HG02610 (cell line): ENCODE data around the gene MMP24OS.
"Not testable (repeated sequence)": the region's sequence is repeated elsewhere in the genome, so short reads cannot be mapped to it uniquely, and the experiment has no call there.

ENCODE experiments used
- ATAC-seq: cut with Tn5 transposase; IDR thresholded peaks from one replicate; pipeline ENCODE4 v1.9.1; 2021; ENCODE audit warnings: mild to moderate bottlenecking, moderate library complexity; ENCODE audit not compliant: unreplicated experiment

The MMP24OS gene

DNA sequence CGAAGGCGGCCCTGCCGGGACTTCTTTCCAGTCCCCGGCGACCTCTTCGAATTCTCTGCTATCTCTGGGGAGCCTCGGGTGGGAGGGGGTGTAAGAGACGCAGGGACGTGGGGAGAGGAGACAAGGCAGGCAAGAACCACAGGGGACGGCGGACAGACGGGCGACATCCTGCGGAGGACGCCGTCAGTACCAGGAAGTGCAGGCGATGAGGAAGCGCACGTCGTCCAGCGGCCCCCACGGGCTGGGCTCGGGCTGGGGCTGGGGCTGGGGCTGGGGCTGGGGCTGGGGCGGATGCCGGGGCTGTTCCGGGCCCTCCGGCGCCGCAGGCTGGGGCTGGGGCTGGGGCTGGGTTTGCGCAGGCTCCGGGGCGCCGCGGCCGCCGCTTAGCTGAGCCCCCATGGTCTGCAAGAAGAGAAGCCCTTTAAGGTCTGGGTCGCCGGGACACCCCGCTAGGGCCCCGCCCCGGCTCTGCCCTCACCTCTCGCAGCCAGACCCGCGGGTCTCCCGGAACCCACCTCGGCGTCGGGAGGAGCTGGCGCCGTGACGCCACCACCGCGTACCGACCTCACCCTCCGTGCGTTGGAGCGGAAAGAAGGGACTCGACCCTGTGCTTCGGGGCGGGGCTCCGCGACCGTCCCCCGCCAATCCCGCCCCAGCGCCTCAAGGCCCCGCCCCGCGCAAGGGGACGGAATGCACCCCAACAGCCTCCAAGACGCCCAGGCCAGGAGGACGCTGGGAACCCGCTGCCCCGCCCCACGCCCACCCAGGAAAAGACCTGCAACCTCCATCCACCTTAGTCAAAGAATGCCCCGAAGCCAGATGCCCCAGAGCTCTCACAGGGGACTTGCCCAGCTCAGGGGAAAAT lies at the start of gene MMP24OS:
Gene MMP24OS, minus strand, starts transcription at position 592 of the 865 bp plus-strand sequence. Its CDS starts 193 bp downstream, at position 399.
- ATAC-seq = peak; percentile 81

DNA sequence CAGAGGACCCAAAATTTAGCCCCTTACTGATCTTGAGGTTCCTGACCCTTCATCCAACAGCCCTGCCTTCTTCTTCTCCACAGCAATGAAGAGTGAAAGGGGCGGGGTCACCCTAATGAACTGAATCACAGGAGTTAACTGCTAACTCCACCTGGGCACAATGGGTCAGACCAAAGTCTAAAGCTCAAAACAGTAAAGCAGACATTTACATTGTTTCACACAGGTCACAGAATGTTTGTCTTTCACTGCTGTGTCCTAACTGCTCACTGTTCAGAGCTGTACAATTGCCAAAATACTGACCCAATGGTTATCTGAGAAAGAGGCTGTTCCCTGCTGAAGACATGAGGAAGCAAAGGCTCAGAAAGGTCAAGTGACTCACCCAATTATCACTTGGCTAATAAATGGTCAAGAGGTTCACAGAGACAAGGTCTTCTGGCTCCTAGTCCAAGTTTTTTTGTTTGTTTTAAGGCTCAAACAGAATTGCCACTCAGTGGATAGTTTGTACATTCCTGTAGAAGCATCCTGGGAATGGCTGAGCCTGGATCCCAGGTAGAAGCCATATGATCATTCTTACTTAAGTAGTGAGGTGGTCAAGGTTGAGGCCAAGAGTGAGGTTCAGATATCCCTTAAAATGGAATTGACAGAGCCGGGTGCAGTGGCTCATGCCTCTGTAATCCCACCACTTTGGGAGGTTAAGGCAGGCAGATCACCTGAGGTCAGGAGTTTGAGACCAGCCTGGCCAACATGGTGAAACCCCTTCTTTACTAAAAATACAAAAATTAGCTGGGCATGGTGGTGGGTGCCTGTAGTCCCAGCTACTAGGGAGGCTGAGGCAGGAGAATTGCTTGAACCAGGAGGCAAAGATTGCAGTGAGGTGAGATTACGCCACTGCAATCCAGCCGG lies 49.4 kb upstream of the MMP24OS start:
- ATAC-seq = no peak

DNA sequence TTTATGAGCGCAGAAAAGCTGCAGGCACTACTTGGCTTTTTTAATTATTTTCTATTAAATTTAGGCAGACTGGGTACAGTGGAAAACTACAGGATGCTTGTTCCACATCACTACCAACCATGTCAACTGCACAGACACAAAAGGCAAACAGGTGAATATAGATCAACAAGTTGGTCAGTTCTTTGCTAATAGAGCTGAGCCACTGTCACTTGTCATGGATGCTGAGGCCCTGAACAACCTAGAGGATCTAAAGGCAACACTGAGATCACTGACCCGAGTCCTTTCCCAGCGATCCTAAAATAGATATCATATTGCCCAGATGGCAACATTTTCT lies 48.8 kb upstream of the MMP24OS start:
- ATAC-seq = no peak

DNA sequence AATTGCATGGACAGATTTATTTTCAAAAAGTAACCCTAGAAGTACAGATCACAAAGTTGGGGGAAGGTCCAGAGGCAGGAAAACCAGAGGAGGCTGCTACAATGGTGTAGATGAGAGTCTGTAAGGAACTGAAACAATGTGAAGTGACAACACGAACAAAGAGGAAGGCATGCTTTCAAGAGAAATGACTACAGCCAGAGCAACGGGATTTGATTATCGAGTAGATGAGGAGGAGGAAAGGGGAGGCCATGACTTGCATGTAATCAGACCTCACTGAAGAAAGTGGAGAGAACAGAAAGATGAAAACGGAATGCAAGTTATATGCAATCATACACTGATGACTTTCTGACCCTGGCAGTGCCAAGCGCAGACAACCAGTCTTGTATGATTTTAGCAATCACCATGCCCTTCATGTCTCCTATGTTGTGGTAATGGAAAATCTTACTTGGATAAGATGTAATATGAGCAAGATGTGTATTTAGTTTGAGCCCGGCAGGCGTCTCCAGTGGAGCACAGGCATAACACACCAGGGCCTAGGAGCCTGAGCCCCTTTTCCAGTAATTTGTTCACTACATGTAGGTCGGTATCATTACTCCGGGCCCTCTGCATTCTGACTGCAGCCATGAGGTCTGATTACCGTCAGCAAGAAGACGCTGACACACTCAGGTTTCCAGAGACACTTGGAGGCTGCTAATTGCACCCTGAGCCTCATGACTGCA lies 48.3 kb upstream of the MMP24OS start:
- no peak for ATAC-seq

DNA sequence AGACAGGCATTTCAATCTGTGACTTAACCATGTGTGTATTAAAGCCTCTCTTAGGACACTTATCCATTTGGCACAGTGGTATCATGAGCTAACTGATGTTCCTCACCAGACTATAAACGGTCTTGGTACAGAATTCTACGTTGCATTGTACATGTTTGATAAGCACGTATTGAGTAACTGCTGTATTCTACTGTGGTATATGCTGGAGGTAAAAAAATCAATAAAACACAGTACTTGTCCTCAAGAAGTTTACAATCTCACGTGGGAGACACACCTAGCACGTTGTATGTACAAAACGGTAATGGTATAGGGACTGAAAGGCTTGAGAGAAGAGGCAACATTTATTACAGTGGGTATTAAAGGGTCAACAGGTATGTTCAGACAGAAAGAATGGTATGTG lies 47.5 kb upstream of the MMP24OS start:
- no peak for ATAC-seq

DNA sequence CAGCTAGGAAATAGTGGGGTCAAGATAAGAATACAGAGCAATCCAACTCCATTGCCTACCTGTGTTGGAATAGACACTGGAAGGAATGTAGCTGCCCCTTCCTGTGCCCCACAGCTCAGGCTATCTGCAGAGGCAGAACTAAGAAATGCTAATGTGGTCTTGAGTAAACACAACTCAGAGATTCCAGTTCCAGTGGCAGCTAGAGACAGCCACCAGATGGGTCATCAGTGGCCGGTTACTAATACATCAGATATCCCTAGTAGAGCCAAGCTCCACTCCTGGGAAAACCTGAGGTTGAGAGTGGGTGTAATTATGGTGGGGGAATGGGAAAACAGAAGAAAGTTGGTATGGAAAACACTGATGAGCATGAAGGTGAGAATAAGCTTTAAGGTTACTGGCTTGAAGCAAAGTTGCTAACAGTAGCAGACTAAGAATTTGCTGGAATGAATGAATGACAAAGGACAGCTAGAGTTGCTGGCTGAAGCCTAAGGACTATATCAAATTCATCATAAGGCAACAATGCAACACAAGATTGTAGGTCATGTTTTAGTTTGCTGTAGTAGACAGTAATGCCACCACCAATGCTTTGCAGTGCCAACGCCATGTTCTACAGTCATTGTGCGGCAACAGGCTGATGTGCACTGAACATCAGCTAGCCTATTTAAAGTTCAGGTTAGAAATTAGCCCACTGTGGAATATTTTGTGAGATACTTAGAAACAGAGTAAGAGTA lies 42.6 kb upstream of the MMP24OS start:
- no peak for ATAC-seq

DNA sequence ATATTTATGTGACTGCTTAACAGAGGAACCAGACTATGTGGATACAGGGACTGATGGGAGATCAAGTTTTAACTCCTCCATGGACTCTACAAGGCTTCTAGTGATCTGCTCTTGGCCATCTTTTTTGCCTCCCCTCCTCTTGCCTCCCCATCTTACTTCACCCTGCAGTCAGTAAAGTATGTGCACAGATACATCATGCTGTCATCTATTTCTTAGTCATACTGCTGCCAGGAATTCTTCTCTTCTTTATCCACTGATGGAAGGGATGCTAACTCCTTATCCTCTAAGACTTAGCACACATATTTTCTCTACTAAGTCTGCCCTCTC lies 41.9 kb upstream of the MMP24OS start:
- ATAC-seq = no peak

DNA sequence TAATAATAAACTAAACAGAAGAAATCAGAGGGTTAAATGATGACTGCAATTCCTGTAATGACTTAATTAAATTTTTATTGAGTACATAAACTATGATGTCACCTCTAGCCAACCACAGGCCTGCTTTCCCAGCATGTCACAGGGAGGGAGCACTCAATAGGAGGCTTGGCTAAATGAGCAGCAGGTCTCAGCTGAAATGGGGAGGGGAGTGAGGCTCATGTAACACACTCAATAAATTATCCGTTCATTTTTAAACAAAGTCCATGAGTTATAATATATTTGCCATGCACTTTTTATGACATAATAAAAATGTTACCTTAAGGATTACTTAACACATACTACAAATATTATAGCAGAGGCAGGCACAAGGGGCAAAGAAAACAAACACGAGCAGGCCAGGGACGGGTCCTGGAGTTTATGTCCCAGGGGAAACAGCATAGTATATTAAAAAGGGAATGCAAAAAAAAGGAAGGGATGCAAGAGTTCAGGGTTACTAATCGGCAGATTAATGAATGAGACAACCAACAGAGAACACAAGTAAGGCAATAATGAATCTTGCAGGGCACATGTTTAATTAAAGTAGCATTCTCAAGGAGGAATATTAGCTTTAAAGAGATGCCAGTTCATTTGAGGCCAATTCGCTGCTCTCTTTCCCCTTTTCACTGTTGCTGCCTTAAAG lies 41.4 kb upstream of the MMP24OS start:
- no peak for ATAC-seq

DNA sequence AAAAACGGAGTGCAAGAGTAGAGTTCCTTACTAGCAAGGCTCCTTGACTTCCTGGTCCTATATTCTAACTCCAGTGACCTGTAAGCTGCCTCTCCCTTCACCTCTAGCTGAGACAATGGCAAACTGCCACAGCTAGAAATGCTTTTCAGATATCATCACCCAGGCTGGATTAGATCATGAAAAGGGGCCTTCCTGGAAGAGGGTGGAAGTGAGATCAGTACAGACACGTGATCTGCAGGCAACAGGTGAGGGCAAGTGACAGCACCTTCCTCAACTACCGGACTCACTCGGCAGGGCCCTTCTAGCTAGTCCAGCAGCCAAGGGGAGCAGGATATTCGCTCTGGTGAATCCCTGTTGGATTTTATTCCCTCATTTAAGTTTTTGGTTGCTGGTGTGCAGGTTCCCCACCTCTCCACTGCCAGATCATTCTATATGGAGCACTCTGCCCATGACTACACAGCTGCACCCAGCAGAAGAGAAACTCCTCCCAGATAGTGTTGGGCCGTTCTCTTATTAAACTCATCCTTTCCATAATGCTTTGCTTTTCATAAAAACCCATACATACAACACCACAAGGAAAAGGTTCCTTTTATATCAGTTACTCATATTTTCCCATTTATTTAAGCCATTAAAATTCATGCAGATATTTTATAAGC lies 40.7 kb upstream of the MMP24OS start:
- no peak for ATAC-seq

DNA sequence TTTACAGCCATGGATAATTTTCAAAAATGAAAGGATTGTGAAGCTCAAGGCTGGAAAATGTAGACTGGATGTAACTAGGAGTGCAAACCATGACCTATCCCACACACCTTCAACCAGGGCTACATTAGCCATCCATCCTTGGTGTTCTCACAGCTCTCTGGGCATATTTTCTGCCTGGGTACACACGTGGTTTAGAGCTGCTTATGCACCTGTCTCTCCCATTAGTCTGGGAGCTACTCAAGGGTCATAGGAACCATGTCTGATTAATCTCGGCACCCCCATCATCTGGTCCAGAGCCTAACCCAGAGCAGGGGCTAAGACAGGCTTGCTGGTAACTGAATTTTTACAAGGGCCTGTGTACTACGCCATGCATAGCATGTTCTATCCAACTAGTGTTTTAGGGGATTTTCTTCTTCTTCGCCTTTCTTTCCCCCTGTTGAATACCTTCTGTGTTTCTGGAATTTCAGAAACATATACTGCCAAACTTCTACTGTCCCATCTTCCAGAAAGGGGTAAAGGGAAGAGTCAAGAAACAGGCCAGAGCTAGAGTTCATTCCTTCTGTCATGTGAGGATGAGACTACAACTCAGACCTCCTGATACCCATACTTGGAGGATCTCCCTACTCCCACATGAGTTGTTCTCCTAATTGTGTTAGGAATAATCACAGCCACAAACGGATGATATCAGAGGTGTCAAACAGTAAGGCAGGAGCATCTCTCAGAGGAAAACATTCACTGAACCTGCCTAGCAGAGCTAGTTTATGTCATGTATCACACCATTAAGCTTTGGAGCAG lies 39.7 kb upstream of the MMP24OS start:
- ATAC-seq = no peak

DNA sequence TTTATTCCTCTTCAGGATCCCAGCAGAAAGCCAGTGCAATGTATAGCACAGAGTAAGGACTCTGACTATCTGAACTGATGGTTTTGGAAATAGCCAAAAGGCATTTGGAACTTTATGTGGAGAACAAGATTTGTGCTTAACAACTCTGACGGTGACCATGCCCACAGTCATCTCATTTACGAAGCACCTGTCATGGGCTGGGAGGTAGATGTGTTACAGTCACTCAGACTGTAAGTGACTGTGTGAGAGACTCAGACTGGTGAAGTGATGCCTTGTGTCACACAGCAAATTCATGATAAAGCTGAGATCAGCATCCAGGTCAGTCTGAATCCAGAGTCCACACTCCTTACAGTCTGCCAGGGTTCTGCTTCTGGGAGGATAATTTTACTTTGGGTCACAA lies 38.2 kb upstream of the MMP24OS start:
- ATAC-seq = no peak

DNA sequence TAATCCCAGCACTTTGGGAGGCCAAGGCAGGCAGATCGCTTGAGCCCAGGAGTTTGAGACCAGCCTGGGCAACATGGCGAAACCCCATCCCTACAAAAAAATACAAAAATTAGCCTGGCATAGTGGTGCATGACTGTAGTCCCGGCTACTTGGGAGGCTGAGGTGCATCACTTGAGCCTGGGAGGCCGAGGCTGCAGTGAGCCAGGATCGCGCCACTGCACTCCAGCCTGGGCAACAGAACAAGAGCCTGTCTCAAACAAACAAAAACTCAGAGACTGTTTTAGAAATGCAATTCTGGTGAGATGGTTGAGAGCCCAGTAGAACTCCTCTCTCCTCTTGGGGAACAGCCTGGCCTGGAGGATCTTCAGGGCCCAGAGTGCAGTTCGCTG lies 37.7 kb upstream of the MMP24OS start:
- ATAC-seq = not testable (repeated sequence)

DNA sequence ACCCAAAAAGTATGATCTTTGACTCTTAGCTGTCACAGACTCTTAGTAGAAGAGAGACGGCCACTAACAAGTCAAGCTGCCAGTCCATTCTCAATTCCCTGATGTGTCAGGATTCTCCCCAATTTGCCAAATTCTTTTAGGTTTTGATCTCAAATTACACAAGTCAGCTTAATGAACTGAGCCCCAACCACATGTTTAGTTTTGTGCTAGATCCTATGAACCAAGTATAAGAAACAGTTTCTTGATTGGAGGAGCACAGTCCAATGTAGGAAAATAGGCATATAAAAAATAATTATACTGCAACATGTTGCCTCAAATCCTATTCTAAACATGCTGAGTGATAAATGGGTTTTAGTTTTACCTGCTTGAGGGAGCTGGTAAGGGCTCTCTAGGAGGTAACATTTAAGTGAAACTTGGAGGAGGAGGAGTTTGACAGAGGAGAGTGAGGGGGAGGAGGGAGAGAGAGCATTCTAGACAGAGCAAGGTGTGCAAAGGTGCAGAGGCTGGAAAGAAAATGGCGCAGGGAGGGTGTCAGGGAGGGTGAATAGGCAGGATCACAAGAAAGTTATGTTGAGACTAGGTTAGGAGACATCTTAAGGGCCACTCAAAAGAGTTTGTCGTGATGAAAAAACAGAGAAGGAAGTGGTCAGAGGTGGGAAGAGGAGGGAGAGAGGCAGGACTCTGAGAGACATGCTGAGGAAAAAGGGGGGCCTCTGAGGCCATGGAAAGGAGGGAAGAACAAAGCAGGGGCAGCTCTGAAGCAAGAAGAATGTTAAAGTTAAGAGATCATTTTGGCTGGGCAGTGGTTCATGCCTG lies 37.1 kb upstream of the MMP24OS start:
- ATAC-seq = no peak

DNA sequence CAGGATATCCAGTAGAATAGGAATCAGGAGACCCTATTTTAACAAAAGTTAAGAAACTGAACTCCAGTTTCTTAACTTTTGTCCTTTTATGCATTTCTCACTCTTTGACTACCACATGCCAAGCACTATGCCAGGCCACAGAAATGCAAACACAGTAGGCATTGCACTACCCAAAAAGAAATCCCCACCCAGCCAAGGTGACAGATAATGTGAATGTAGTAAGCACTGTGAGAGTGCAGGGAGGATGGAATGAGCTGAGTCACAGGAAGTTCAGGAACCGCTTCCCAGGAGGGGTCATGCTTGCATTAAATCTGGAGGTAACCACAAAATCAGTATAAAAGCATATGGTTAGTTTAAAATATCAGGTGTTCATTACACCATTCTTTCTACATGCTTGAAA lies 34.4 kb upstream of the MMP24OS start:
- no peak for ATAC-seq

DNA sequence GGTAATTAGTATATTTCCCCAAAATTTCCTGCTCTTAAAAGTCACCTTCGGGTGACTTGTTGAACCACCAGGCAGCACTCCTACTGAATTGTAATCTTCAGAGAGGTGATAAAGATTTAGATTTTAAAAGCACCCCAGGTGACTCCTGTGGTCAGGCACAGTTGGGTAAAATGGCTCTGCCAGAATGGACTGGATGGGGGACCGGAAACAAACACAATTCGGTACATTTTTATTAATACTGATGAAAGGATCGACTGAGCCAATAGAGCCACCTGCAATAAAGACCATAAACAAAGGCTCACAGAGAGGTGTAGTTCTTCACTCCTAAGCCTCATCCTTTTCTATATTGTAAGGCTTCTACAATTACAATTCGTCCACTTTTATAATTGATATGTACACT lies 33.9 kb upstream of the MMP24OS start:
- ATAC-seq = no peak

DNA sequence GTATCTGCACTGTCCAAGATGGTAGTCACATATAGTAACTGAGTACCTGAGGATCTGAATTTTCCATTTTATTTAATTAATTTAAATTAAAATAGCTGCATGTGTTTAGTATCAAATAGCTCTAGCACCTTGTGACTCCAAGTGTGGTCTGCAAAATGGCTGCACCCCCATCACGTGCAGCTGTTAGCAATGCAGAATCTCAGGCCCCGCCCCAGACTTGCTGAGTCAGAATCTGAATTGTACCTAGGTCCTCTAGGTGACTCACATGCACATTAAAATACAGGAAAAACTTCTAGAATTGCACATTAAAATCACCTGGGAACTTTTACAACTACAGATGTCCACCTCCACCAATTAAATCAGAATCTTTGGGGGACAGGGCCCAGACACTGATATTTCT lies 33.5 kb upstream of the MMP24OS start:
- no peak for ATAC-seq

DNA sequence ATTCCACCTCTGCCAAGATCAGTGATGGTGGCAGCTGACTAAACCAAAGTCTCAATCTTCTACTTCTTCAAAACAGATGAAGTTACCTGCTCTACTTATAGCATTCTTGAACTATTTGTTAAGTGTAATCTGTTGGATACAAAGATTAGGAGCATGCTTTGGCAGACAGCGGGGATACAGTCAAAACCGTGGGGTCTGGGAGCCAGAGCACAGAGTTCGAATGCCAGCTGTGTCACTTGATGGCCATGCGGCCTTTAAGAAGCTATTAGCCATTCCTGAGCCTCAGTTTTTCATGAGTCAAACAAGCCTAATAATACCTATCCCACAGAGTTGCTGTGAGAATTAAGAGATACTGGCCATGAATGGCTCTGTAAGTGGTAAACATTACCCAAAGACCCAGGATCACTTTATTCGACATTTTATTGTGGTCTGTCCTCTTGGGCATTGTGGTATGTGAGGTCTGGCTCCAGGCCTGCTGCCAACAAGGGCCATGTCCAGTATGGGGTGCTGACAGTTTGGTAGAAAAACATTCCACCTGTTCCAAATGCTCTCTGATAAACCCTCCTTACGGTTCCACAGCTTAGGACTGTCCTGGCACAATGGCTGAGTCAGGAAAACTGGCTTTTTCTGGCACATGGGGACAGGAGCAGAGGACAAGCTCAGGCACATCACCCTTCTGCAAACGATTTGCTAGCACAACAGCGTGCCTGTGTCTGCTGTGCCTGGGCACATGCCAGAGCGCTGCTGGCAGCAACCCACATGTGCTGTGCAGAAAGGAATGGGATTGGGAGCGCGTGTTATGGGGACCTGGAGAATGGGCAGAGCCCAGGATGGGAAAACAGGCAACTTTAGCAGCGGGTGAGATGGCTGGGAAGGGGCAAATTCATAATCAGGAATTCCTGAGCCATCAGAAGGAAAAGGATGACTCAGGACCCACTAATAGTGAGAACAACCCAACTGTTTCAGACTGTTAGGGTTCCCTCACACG lies 30.0 kb upstream of the MMP24OS start:
- ATAC-seq = no peak
